Ascending aorta (tissue), 2 donors: Measurements from ENCODE around the gene CENPA. TPM values are rescaled to one million over a fixed set of nuclear protein-coding genes. Genes with fewer than 3 reads are reported as not detected.

Experiments
- DNase-seq, 2 donors: peaks; one replicate each; pipeline ENCODE4 v3.0.0-alpha.2; 2019; ENCODE audit warnings: low spot score in 2 of 2
- H3K27ac ChIP-seq, 2 donors: fragments of 200-600 bp; sonication (generic); one replicate each; pipeline ENCODE4 v1.5.1; 2016 to 2017; ENCODE audit warnings: mild to moderate bottlenecking in 1 of 2
- H3K27me3 ChIP-seq: fragments of 200-600 bp; sonication (generic); one replicate; pipeline ENCODE4 v1.5.1; 2017
- H3K36me3 ChIP-seq, 2 donors: fragments of 200-600 bp; sonication (generic); one replicate each; pipeline ENCODE4 v1.5.1; 2016
- H3K4me1 ChIP-seq, 2 donors: fragments of 200-600 bp; sonication (generic); one replicate each; pipeline ENCODE4 v1.5.1; 2016 to 2017; ENCODE audit warnings: mild to moderate bottlenecking in 1 of 2
- H3K4me3 ChIP-seq, 2 donors: fragments of 200-600 bp; sonication (generic); one replicate each; pipeline ENCODE4 v1.5.1; 2016 to 2017; ENCODE audit warnings: mild to moderate bottlenecking in 1 of 2
- H3K9me3 ChIP-seq, 2 donors: fragments of 200-600 bp; sonication (generic); one replicate each; pipeline ENCODE4 v1.5.1; 2016
- CTCF ChIP-seq, 3 experiments: fragments of 200-600 bp in 2 of 3; fragments of 450-650 bp in 1 of 3; sonication (generic) in 2 of 3; IDR thresholded peaks; one replicate each; pipeline ENCODE4 v1.5.1; 2016 to 2019; ENCODE audit warnings: antibody characterized with exemption in 3 of 3, mild to moderate bottlenecking in 1 of 3, moderate library complexity in 1 of 3
- intact Hi-C: fragments of 100-400 bp; cut with DNase I; formaldehyde crosslinking; loops from one replicate; pipeline ENCODE4 v1.15.1; 2023
- total RNA-seq: library from RNA; depleted of rRNA; stranded (reverse); fragments of >200 nt; gene quantifications from one replicate; pipeline ENCODE4 v1.1.0, GENCODE V29; 2016

The CENPA gene
- total RNA-seq, 1 donor from 2014 or later = not detected

DNA sequence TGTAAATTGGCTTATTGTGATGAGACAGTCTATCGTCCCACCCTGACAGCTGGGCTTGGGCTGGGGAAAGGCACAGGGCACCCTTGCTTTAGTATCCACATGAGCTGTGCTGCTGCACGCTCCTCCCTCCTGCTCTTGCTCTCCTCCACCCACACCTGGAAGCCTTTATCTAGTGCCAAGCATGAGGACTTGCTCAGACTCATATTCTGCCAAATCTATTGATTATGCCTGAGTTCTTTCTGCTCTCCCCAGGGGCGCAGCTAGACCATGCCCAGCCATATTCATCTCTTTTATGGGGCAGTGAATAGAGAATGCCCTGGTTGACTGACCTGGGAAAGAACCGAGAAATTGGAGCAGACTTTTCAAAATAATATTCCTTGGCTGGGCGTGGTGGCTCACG is 33.1 kb downstream of the CENPA start:
- intact Hi-C loops = no loop called here

GRCh38 chr2:26820932-26821331 is 35.1 kb downstream of the CENPA start:
- H3K27ac ChIP-seq = no peak overlapping the region
- no peak for DNase-seq
- no peaks in the 10 kb centered on the region for H3K27me3 ChIP-seq
- no peak overlapping the region for H3K4me3 ChIP-seq
- no peaks in the 10 kb centered on the region for H3K9me3 ChIP-seq
- TF ChIP-seq CTCF (IDR thresholded peaks at IDR 0.05) = no peak
- H3K4me1 ChIP-seq = no peaks in the 10 kb centered on the region
- H3K36me3 ChIP-seq = no peaks in the 10 kb centered on the region
- intact Hi-C loops = no loop called here

More for the DNA sequence above, 33.1 kb downstream of the CENPA start:
- no peak overlapping the region for H3K4me3 ChIP-seq
- no peaks in the 10 kb centered on the region for H3K4me1 ChIP-seq
- H3K27me3 ChIP-seq = no peaks in the 10 kb centered on the region
- no peaks in the 10 kb centered on the region for H3K9me3 ChIP-seq
- H3K27ac ChIP-seq = no peak overlapping the region
- no peaks in the 10 kb centered on the region for H3K36me3 ChIP-seq
- DNase-seq = no peak
- no peak for TF ChIP-seq CTCF (IDR thresholded peaks at IDR 0.05)

DNA sequence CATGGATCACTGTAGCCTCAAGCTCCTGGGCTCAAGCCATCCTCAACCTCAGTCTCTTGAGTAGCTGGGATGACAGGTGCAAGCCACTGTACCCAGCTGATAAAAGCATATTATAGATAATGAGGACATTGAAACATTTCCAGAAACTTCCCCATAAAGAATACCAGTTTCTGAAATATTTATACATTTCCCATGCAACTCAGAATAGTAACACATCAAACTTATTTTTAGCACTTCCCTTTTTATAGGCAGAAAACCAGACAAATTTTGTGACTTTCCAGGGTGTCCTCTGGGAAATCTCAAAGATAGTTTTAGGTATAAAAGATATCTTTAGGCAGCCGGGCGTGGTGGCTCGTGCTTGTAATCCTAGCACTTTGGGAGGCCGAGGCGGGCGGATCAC is 37.0 kb downstream of the CENPA start:
- Histone ChIP-seq H3K27me3 (no peaks in the 10 kb centered on the region), H3K4me1 (no peaks in the 10 kb centered on the region), H3K4me3 (no peak overlapping the region), H3K27ac (no peak overlapping the region), H3K36me3 (no peaks in the 10 kb centered on the region), H3K9me3 (no peaks in the 10 kb centered on the region)
- intact Hi-C loops = no loop called here
- no peak for TF ChIP-seq CTCF (IDR thresholded peaks at IDR 0.05)
- DNase-seq = no peak

- Histone ChIP-seq H3K36me3 (no peaks in the 10 kb centered on the region), H3K27ac (no peak overlapping the region), H3K4me1 (no peaks in the 10 kb centered on the region), H3K9me3 (no peaks in the 10 kb centered on the region), H3K27me3 (no peaks in the 10 kb centered on the region), H3K4me3 (no peak overlapping the region)
- TF ChIP-seq CTCF (IDR thresholded peaks at IDR 0.05) = no peak
- intact Hi-C loops = no loop called here
- DNase-seq = no peak
Measured at GRCh38 chr2:26838121-26838906, 52.5 kb downstream of the CENPA start.

DNA sequence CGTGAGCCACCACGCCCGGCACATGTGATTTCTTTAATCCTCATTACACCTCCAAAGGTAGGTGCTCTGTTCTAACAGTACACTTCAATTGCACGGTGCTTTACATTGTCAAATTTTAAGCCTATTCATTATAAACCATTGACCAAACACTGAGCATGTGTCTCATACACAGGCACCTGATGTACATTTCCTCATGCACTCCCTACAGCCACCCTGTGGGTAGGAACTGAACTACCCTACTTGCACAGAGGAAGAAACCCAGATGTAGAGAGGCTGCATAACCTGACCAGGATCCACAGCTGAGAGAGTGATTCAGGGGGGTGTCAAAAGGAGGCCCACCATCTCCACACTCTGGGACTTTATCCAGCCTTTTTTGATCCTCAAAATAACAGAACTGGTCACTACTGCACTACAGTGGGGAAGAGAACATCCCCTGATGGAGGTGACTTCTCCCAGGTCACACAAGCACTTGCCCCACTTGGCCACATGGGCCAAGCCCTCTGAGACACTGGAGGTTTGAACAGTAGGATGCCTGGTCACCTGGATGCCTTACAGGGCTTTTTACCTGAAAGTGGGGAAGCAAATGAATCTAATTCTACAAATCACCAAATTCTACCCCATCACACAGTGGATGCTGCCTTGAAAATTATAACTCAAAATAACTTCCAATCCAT is 55.2 kb downstream of the CENPA start:
- no peaks in the 10 kb centered on the region for H3K27me3 ChIP-seq
- no peak for TF ChIP-seq CTCF (IDR thresholded peaks at IDR 0.05)
- no peak overlapping the region for H3K27ac ChIP-seq
- no peak overlapping the region for H3K4me3 ChIP-seq
- no peaks in the 10 kb centered on the region for H3K36me3 ChIP-seq
- no peaks in the 10 kb centered on the region for H3K4me1 ChIP-seq
- DNase-seq = no peak
- intact Hi-C loops = loop anchor here (10.0 kb wide), 2 partner anchors 174 to 444 kb away; partner anchors contain the start of gene TRIM54
- H3K9me3 ChIP-seq = no peaks in the 10 kb centered on the region
